Activated CD4-positive, alpha-beta T cell treated with anti-CD3 and anti-CD28 coated beads, Interleukin-2, amount 50 U/mL, for 48 hours (primary cell): ENCODE data around the gene PAK1.

Experiments
- DNase-seq, 2 experiments: peaks; one replicate each; pipeline ENCODE4 v3.0.0-alpha.2; 2020

PAK1 gene

DNA sequence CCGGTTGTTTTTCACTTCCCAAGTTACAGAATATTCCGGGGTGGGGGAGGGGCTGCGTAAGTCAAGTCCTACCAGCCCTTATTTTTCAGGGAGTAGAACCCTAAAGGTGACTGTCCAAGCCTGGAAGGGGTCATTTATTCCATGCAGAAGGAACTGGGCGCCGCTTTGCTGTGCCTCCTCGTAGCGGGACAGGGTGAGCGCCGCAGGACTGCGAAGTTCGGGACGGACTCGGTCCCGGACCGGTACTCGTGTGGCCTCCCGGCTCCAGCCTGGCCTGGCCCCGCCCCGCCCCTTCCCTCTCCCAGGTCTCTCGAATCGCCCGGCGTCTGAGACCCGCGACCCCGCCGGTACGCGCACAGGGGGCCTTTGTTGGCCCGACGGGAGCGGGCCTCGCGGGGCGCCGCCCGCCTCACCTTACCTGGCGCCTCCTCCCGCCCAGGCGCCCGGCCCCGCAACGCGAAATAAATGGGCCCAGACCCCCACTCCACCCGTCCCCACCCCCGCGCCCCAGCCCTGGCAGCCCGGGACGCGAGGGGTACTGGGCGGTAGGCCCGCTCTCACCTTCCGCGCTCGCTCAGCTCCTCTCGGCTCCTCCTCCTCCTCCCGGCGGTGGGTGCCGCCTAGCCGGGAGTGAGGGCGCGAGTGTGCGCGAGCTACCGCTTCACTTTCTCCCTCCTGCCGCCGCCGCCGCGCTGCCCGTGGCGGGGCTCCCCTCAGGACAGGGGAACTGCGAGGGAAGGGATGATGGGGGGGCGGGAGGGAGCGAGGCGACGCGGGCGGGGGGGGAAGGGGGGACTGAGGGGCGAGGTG is 698 bp downstream of the PAK1 start:
- peak; percentile 41 to 48 for DNase-seq

- peak; percentile 13 to 15 for DNase-seq
These were observed 2.2 kb downstream of the PAK1 start for GRCh38 chr11:77471558-77472193.

GRCh38 chr11:77470971-77471370 is 2.9 kb downstream of the PAK1 start:
- no peak for DNase-seq

DNA sequence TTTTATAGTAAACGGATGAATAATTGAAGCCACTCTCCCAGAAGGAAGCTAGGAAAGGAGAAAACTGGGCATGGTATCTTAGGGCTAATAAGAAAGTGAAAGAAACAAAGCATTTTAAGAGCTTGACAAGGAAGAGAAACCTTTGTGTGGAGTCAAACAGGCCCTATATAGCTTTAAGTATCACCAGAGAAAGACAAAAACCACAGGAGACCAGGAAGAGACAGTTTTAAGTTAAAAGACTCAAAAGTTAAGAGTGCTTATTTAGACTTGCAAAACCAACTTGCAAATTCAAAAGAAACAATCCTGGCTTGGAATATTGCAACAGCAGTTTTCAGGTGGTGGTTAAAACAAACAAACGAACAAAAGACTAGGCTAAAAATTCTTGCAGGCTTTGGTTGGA is 3.4 kb downstream of the PAK1 start:
- DNase-seq = no peak

DNA sequence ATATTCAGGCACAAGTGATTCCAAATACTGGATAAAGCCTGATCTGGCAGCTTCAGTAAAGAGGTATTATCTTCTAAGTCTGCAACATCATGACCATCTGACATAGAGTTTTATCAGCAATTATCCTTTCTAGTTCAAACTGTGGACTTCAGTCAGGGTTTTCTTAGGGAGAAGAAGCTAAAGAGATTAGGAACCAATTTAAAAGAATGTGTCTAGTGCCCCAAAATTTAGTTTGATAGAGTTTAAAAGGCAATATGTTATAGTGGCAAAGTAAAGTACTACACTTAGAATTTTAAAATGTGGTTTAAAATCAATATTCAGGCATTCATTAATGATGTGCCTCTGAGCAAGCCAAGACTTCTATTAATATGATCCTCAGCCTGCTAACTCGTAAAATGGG is 5.4 kb downstream of the PAK1 start:
- DNase-seq = no peak

GRCh38 chr11:77467993-77468392 is 5.9 kb downstream of the PAK1 start:
- no peak for DNase-seq

DNA sequence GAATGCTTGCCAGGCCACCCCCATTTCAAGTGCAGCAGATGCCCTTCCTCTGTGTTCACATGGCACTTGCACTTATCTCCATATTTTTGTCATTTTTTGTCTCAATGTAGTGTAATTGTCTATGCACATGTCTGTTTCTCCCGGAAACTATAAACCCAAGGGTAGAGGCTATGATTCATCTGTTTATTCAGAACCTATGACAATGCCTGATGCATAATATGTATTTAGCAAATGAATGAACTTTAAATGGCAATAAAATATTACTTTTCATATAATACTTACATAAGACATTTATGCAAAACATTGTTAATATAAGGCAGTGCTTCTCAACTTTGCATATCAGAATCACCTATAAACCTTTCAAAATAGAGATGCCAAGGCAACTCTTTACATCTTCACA is 6.7 kb downstream of the PAK1 start:
- DNase-seq = no peak

DNA sequence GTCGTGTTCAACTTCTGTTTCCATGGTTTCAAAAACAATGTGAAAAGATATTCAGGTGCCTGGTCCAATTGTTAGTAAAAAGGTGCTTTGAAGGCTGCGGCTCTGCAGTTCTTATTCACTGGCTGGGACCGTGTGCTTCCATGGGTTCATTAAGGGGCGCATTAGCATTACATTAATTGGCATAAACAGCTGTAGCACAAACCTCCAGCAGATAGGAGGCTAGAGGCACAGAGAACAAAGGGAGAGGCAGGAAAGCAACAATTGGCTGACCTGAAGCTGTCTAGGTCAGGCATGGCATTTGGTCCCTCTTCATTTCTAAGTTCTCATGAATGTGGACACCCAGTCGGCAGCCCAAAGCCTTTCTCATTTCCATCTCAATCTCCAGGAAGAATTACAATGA is 16.6 kb downstream of the PAK1 start:
- no peak for DNase-seq

GRCh38 chr11:77455740-77456139 is 18.2 kb downstream of the PAK1 start:
- DNase-seq = no peak

GRCh38 chr11:77454867-77455655 is 18.8 kb downstream of the PAK1 start:
- DNase-seq = no peak

DNA sequence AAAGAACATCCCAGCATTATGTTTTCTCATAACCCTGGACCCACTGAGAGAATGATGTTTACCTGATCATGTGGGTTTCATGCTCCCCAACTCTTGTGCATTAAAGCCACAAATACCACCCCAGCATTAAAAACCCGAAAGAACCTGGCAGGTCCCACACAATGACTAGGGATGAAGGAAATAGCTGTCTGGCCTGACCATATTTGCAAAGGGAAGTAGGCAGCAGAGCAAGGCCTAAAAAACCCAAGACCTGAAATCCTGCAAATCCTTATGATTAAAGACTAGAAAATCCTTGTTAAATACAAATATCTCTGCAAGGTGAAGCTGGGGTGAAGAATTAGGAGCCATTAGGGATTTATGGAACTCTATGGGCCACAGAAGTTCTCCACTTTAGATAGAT is 23.7 kb downstream of the PAK1 start:
- DNase-seq = no peak

GRCh38 chr11:77449784-77450183 is 24.1 kb downstream of the PAK1 start:
- no peak for DNase-seq

- no peak for DNase-seq
These were observed 24.8 kb downstream of the PAK1 start for GRCh38 chr11:77449060-77449521.

DNA sequence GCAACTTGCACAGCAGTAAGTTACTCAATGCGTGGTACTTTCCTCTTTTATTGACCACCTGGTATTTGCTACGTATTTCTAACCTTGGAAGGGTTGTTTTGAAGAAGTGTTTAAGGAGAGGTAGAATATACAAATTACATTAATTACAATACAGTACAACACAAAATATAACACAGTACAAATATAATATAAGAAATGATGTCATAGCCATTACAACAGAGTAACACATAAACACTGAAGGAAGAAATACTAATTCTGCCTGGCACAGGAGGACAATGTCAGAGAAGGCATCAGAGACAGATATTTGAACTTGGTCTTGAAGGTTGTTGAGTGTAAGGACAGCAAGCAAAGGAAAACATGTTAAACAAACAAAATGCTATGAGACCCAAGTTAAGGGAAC is 25.6 kb downstream of the PAK1 start:
- no peak for DNase-seq

- no peak for DNase-seq
These were observed 26.8 kb downstream of the PAK1 start for GRCh38 chr11:77446911-77447629.

GRCh38 chr11:77444261-77444660 is 29.6 kb downstream of the PAK1 start:
- no peak for DNase-seq

GRCh38 chr11:77442394-77443053 is 31.4 kb downstream of the PAK1 start:
- no peak for DNase-seq

DNA sequence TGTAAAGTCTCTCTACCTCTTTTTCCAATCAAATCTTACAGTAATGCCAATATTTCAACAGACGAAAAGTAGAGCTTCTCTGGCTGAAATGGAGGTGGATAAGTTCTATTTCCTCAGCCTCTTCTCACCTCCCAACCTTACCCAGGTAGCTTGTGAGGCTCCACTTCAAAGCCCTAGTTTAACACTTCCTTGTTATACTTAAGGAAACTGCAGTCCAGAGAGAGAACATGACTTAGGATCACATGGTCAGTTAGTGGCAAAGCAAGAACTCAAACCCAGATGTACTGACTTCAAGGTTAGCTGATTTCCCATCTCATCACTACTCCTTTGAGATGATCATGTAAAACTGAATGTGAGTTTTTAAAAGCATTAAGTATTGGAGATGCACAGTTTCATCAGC is 32.5 kb downstream of the PAK1 start:
- DNase-seq = no peak

- DNase-seq = no peak
These were observed 33.2 kb downstream of the PAK1 start for GRCh38 chr11:77440678-77441077.

GRCh38 chr11:77438487-77438886 is 35.4 kb downstream of the PAK1 start:
- DNase-seq = no peak

DNA sequence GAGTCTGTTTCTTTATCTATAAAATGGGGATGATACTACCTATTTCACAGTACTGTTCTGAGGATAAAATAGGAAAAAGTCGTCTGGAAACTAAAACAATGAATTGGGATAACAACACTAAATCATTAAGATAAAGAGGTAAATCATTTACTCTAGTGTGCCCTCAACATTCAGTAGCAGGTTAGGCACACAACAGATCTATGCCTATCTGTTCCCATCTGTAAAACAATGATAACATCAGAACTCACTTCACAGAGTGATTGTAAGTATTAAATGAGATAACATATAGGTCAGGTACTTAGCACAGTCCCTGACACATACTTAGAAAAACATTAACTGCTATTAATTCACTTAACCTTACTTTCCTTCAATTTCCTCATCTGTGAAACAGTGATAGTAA is 36.9 kb downstream of the PAK1 start:
- no peak for DNase-seq

DNA sequence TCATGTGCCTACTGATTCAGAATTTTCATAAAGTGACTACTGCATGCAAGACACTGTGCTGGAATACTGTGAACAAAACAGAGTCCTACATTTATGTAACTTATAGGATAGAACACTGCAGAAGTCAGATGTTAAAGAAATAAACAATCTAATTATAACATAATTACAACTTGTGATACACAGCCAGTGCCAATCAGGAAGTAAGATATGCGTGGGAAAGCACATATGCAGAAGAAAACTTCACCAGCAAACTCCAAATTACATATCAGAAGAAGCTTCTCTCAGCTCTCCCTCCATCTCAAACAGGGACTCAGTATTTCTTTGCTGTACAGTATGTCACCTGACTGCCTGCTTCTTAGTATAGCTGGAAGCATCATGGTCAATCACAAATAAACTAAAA is 37.4 kb downstream of the PAK1 start:
- no peak for DNase-seq

GRCh38 chr11:77435972-77436371 is 37.9 kb downstream of the PAK1 start:
- DNase-seq = no peak
